Osteocyte (in vitro differentiated cells): ENCODE results near the gene SUCO. TPM values are rescaled to one million over a fixed set of nuclear protein-coding genes. Genes with fewer than 3 reads are reported as not detected.
"Not testable (repeated sequence)": the region's sequence is repeated elsewhere in the genome, so short reads cannot be mapped to it uniquely, and the experiment has no call there.

Experiments
- DNase-seq: peaks from one replicate; pipeline ENCODE4 v3.0.0; 2021; ENCODE audit warnings: mixed read lengths; ENCODE audit not compliant: unreplicated experiment; ENCODE audit errors: extremely low spot score
- H3K27ac Mint-ChIP-seq: one replicate; pipeline ENCODE4 v1.8.0; 2021; ENCODE audit warnings: mild to moderate bottlenecking, mixed read lengths; ENCODE audit not compliant: unreplicated experiment
- H3K27me3 Mint-ChIP-seq: one replicate; pipeline ENCODE4 v1.8.0; 2021; ENCODE audit warnings: mixed read lengths; ENCODE audit not compliant: unreplicated experiment
- H3K36me3 Mint-ChIP-seq: one replicate; pipeline ENCODE4 v1.8.0; 2021; ENCODE audit warnings: mixed read lengths; ENCODE audit not compliant: unreplicated experiment
- H3K4me1 Mint-ChIP-seq: one replicate; pipeline ENCODE4 v1.8.0; 2021; ENCODE audit warnings: mixed read lengths; ENCODE audit not compliant: unreplicated experiment
- H3K4me3 Mint-ChIP-seq: one replicate; pipeline ENCODE4 v1.8.0; 2021; ENCODE audit warnings: mild to moderate bottlenecking, moderate library complexity, mixed read lengths; ENCODE audit not compliant: unreplicated experiment
- H3K9me3 Mint-ChIP-seq: one replicate; pipeline ENCODE4 v1.8.0; 2021; ENCODE audit warnings: mixed read lengths; ENCODE audit not compliant: unreplicated experiment
- CTCF ChIP-seq: fragments of 200-600 bp; sonication (generic); IDR thresholded peaks from 2 replicates; pipeline ENCODE4 v1.5.0; 2021; ENCODE audit warnings: antibody characterized with exemption, mild to moderate bottlenecking, moderate library complexity
- total RNA-seq: library from RNA; stranded (reverse); gene quantifications from 2 replicates; pipeline ENCODE4 v1.2.1, GENCODE V29; 2021

The SUCO gene
- total RNA-seq, 1 donor from 2014 or later, result 30.4 TPM

GRCh38 chr1:172613294-172613693 lies 80.3 kb downstream of the SUCO start:
- H3K4me1 Mint-ChIP-seq, result peaks cover 6% of the 10 kb centered on the region
- H3K27ac Mint-ChIP-seq, result no peak overlapping the region
- H3K9me3 Mint-ChIP-seq, result peaks cover 21% of the 10 kb centered on the region
- peaks cover 22% of the 10 kb centered on the region for H3K36me3 Mint-ChIP-seq
- no peak for DNase-seq
- H3K4me3 Mint-ChIP-seq, result no peak overlapping the region
- H3K27me3 Mint-ChIP-seq, result no peaks in the 10 kb centered on the region
- TF ChIP-seq CTCF, result no peak

- Mint-ChIP-seq H3K4me1 (peaks cover 6% of the 10 kb centered on the region), H3K27me3 (no peaks in the 10 kb centered on the region), H3K36me3 (peaks cover 14% of the 10 kb centered on the region), H3K9me3 (peaks cover 41% of the 10 kb centered on the region), H3K27ac (no peak overlapping the region), H3K4me3 (no peak overlapping the region)
- no peak for TF ChIP-seq CTCF
- no peak for DNase-seq
Measured at GRCh38 chr1:172616195-172616594, 83.2 kb downstream of the SUCO start.

- DNase-seq, result no peak
- H3K27ac Mint-ChIP-seq, result no peak overlapping the region
- peaks cover 6% of the 10 kb centered on the region for H3K4me1 Mint-ChIP-seq
- peaks cover 10% of the 10 kb centered on the region for H3K36me3 Mint-ChIP-seq
- H3K4me3 Mint-ChIP-seq, result no peak overlapping the region
- no peaks in the 10 kb centered on the region for H3K27me3 Mint-ChIP-seq
- TF ChIP-seq CTCF, result no peak
- peaks cover 46% of the 10 kb centered on the region for H3K9me3 Mint-ChIP-seq
Measured at GRCh38 chr1:172616636-172617035, 83.7 kb downstream of the SUCO start.

- not testable (repeated sequence) for H3K4me1 Mint-ChIP-seq, H3K4me3 Mint-ChIP-seq, H3K36me3 Mint-ChIP-seq, DNase-seq, H3K27me3 Mint-ChIP-seq, H3K27ac Mint-ChIP-seq
- H3K9me3 Mint-ChIP-seq, result peaks cover 43% of the 10 kb centered on the region
Measured at GRCh38 chr1:172620603-172621002, 87.7 kb downstream of the SUCO start.

- TF ChIP-seq CTCF, result no peak
- Mint-ChIP-seq H3K4me3 (no peak overlapping the region), H3K36me3 (peaks cover 5% of the 10 kb centered on the region), H3K4me1 (no peaks in the 10 kb centered on the region), H3K9me3 (peaks cover 30% of the 10 kb centered on the region), H3K27ac (no peak overlapping the region), H3K27me3 (no peaks in the 10 kb centered on the region)
- no peak for DNase-seq
Measured at GRCh38 chr1:172622541-172622940, 89.6 kb downstream of the SUCO start.

- TF ChIP-seq CTCF, result no peak
- no peaks in the 10 kb centered on the region for H3K27me3 Mint-ChIP-seq
- no peaks in the 10 kb centered on the region for H3K4me1 Mint-ChIP-seq
- no peak overlapping the region for H3K27ac Mint-ChIP-seq
- DNase-seq, result no peak
- peaks cover 20% of the 10 kb centered on the region for H3K9me3 Mint-ChIP-seq
- peaks cover 5% of the 10 kb centered on the region for H3K36me3 Mint-ChIP-seq
- H3K4me3 Mint-ChIP-seq, result no peak overlapping the region
Measured at GRCh38 chr1:172623748-172624147, 90.8 kb downstream of the SUCO start.
